HepG2 (cell line): Measurements from ENCODE around the gene ZNF853. TPM values are rescaled to one million over a fixed set of nuclear protein-coding genes. Genes with fewer than 3 reads are reported as not detected.

ENCODE experiments used
- ATF1 ChIP-seq: IDR thresholded peaks from 2 replicates; pipeline ENCODE4 v1.6.1; 2016; ENCODE audit warnings: mild to moderate bottlenecking, control low read depth
- CREB1 ChIP-seq, 2 experiments: fragments of 450-650 bp in 1 of 2; IDR thresholded peaks; 2 replicates each; pipeline ENCODE4 v1.6.1; 2016 to 2017; ENCODE audit warnings: control low read depth in 1 of 2, mild to moderate bottlenecking in 1 of 2, missing compliant biosample characterization in 1 of 2, missing genetic modification characterization in 1 of 2
- KDM5A ChIP-seq: fragments of 200-600 bp; sonication (generic); IDR thresholded peaks from 2 replicates; pipeline ENCODE4 v1.7.0; 2018; ENCODE audit warnings: antibody characterized with exemption, mild to moderate bottlenecking, low read length, borderline replicate concordance
- ZIK1 ChIP-seq: sonication (generic); formaldehyde crosslinking; IDR thresholded peaks from 2 replicates; pipeline ENCODE4 v1.5.0; 2020; ENCODE audit warnings: mild to moderate bottlenecking, low read depth, missing genetic modification reagents, borderline replicate concordance
- ZKSCAN1 ChIP-seq: fragments of 150-350 bp; IDR thresholded peaks from 2 replicates; pipeline ENCODE4 v1.6.1; 2014; ENCODE audit warnings: low read length
- ZNF234 ChIP-seq: sonication (generic); formaldehyde crosslinking; conservative IDR thresholded peaks from 2 replicates; pipeline ENCODE4 v1.5.1; 2020; ENCODE audit warnings: mild to moderate bottlenecking, missing genetic modification reagents
- ZNF615 ChIP-seq: sonication (generic); formaldehyde crosslinking; IDR thresholded peaks from 2 replicates; pipeline ENCODE4 v1.5.0; 2020; ENCODE audit warnings: mild to moderate bottlenecking, missing genetic modification reagents, borderline replicate concordance
- polyA plus RNA-seq, 8 experiments: library from polyadenylated mRNA; depleted of rRNA in 3 of 8; stranded (reverse) in 7 of 8; unstranded in 1 of 8; fragments of >200 nt; fragmentation: Illumina TruSeq in 4 of 8; extraction: Trizol in 4 of 8; gene quantifications; 2 replicates each; pipeline versions ENCODE4 v1.2.1 to v1.2.3, GENCODE V29; 2011 to 2016; ENCODE audit warnings: low read depth in 4 of 8, missing spikeins in 1 of 8, mixed read lengths in 1 of 8; ENCODE audit not compliant: insufficient read depth in 1 of 8
- total RNA-seq, 5 experiments: library from RNA; depleted of rRNA; stranded (reverse); fragments of >200 nt; fragmentation: Illumina TruSeq; extraction: Trizol; gene quantifications; 2 replicates each; pipeline ENCODE4 v1.2.3, GENCODE V29; 2016; ENCODE audit warnings: low read depth in 1 of 5
- TF ChIP-seq, protein P1 (sequence below): sonication (generic); formaldehyde crosslinking; IDR thresholded peaks from 2 replicates; pipeline ENCODE4 v1.4.0; 2020; ENCODE audit warnings: missing genetic modification reagents, borderline replicate concordance
- TF ChIP-seq, protein P2 (sequence below): sonication (generic); formaldehyde crosslinking; IDR thresholded peaks from 2 replicates; pipeline ENCODE4 v1.4.0; 2020; ENCODE audit warnings: missing genetic modification reagents
- TF ChIP-seq, protein P3 (sequence below): conservative IDR thresholded peaks from 2 replicates; pipeline ENCODE4 v1.6.1; 2018; ENCODE audit warnings: missing genetic modification reagents

The ZNF853 gene
- total and polyA plus RNA-seq, 2 of the 13 experiments (the other 11 are each of a cell fraction or from before 2014, with no cell fraction given): 2.1 to 6.2 TPM

DNA sequence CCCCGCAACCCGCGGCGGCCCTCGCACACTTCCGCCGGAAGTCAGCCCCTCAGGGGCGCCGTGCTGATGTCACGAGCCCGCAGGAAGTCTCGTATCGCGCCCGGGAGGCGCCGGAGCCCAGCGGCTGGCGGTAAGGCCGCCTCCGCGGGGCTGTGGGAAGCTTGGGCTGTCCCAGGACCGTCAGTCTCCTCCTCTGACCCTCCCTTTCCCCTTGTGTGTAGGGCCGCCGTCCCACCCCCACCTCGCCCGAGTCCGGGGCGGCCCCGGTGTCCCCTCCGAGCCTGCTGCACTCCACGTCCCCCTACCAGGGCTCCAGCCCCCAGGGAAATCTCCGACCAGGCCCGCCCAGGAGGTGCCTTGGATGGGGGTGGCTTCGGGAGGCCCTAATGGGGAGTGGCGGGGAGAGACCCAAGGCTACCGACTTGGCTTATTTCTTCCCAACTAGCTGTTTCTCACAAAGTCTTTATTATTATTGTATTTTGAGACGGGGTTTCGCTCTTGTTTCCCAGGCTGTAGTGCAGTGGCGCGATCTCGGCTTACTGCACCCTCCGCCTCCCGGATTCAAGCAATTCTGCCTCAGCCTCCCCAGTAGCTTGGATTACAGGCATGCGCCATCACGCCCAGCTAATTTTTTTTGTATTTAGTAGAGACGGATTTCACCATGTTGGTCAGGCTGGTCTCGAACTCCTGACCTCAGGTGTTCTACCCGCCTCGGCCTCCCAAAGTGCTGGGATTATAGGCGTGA lies 37.9 kb upstream of the ZNF853 start, which contains the start of gene ZDHHC4 (continued):
- TF ChIP-seq ZNF234 (0 out of 2 replicates have a peak, but pooled peaks have one; percentile 66), ATF1 (peak; percentile 78; the same call in 1 of the 2 replicates), CREB1 (IDR thresholded peaks at IDR 0.05) (peak; percentile 86), CREB1 (CRISPR knock-in tag; IDR thresholded peaks at IDR 0.05) (peak; percentile 90), ZNF615 (CRISPR knock-in tag) (peak; percentile 92; the same call in 1 of the 2 replicates), ZIK1 (CRISPR knock-in tag) (peak; percentile 31; the same call in 1 of the 2 replicates), KDM5A (peak; percentile 21; the same call in 1 of the 2 replicates), ZKSCAN1 (no peak)
- TF ChIP-seq, protein P1, sequence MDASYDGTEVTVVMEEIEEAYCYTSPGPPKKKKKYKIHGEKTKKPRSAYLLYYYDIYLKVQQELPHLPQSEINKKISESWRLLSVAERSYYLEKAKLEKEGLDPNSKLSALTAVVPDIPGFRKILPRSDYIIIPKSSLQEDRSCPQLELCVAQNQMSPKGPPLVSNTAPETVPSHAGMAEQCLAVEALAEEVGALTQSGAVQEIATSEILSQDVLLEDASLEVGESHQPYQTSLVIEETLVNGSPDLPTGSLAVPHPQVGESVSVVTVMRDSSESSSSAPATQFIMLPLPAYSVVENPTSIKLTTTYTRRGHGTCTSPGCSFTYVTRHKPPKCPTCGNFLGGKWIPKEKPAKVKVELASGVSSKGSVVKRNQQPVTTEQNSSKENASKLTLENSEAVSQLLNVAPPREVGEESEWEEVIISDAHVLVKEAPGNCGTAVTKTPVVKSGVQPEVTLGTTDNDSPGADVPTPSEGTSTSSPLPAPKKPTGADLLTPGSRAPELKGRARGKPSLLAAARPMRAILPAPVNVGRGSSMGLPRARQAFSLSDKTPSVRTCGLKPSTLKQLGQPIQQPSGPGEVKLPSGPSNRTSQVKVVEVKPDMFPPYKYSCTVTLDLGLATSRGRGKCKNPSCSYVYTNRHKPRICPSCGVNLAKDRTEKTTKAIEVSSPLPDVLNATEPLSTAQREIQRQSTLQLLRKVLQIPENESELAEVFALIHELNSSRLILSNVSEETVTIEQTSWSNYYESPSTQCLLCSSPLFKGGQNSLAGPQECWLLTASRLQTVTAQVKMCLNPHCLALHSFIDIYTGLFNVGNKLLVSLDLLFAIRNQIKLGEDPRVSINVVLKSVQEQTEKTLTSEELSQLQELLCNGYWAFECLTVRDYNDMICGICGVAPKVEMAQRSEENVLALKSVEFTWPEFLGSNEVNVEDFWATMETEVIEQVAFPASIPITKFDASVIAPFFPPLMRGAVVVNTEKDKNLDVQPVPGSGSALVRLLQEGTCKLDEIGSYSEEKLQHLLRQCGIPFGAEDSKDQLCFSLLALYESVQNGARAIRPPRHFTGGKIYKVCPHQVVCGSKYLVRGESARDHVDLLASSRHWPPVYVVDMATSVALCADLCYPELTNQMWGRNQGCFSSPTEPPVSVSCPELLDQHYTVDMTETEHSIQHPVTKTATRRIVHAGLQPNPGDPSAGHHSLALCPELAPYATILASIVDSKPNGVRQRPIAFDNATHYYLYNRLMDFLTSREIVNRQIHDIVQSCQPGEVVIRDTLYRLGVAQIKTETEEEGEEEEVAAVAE (CRISPR knock-in tag): peak; percentile 71; the same call in 1 of the 2 replicates
- TF ChIP-seq, protein P2, sequence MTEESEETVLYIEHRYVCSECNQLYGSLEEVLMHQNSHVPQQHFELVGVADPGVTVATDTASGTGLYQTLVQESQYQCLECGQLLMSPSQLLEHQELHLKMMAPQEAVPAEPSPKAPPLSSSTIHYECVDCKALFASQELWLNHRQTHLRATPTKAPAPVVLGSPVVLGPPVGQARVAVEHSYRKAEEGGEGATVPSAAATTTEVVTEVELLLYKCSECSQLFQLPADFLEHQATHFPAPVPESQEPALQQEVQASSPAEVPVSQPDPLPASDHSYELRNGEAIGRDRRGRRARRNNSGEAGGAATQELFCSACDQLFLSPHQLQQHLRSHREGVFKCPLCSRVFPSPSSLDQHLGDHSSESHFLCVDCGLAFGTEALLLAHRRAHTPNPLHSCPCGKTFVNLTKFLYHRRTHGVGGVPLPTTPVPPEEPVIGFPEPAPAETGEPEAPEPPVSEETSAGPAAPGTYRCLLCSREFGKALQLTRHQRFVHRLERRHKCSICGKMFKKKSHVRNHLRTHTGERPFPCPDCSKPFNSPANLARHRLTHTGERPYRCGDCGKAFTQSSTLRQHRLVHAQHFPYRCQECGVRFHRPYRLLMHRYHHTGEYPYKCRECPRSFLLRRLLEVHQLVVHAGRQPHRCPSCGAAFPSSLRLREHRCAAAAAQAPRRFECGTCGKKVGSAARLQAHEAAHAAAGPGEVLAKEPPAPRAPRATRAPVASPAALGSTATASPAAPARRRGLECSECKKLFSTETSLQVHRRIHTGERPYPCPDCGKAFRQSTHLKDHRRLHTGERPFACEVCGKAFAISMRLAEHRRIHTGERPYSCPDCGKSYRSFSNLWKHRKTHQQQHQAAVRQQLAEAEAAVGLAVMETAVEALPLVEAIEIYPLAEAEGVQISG (CRISPR knock-in tag): peak; percentile 92
- TF ChIP-seq, protein P3, sequence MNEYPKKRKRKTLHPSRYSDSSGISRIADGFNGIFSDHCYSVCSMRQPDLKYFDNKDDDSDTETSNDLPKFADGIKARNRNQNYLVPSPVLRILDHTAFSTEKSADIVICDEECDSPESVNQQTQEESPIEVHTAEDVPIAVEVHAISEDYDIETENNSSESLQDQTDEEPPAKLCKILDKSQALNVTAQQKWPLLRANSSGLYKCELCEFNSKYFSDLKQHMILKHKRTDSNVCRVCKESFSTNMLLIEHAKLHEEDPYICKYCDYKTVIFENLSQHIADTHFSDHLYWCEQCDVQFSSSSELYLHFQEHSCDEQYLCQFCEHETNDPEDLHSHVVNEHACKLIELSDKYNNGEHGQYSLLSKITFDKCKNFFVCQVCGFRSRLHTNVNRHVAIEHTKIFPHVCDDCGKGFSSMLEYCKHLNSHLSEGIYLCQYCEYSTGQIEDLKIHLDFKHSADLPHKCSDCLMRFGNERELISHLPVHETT (CRISPR knock-in tag): peak; percentile 70
